ENCODE measurements around the gene GTSF1L.

Gene GTSF1L

DNA sequence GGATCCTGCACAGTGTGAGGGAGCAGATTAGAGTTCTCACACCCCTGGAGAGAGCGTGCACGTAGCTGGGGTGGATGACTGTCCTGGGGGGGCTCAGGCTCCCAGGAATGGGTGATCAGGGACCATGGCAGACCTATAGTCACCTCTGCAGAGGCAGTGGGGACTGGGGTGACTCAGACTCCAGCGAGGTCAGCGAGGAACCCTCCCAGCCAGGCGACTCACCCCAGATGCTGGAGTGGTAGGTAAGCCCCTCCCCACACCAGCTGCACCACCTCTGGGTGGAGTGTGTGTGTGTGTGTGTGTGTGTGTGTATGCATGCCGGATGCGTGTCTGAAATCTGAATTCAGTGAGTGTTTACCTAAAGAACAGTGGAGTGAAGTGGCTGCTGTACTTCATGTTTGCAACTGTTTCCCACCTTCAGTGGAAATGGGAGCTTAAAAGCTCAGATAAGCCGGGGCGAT lies 17.4 kb upstream of the GTSF1L start:
- H3K9me3 Mint-ChIP-seq = no peaks in the 10 kb centered on the region
- H3K27me3 Mint-ChIP-seq (ENCODE audit: low read depth) = peaks cover 14% of the 10 kb centered on the region
- H3K4me1 Mint-ChIP-seq = peaks cover 9% of the 10 kb centered on the region
- no peak overlapping the region for H3K4me3 Mint-ChIP-seq
- no peaks in the 10 kb centered on the region for H3K36me3 Mint-ChIP-seq (ENCODE audit: low read depth)
- no peak overlapping the region for H3K27ac Mint-ChIP-seq
- TF ChIP-seq CTCF (IDR thresholded peaks at IDR 0.05; ENCODE audit: unreplicated experiment in 3 of 3) = no peak

GRCh38 chr20:43740642-43741041 lies 13.8 kb upstream of the GTSF1L start:
- Mint-ChIP-seq H3K36me3 (ENCODE audit: low read depth) (no peaks in the 10 kb centered on the region), H3K4me3 (no peak overlapping the region), H3K27ac (no peak overlapping the region), H3K9me3 (no peaks in the 10 kb centered on the region), H3K27me3 (ENCODE audit: low read depth) (peaks cover 11% of the 10 kb centered on the region), H3K4me1 (peaks cover 11% of the 10 kb centered on the region)
- no peak for TF ChIP-seq CTCF (IDR thresholded peaks at IDR 0.05; ENCODE audit: unreplicated experiment in 3 of 3)

DNA sequence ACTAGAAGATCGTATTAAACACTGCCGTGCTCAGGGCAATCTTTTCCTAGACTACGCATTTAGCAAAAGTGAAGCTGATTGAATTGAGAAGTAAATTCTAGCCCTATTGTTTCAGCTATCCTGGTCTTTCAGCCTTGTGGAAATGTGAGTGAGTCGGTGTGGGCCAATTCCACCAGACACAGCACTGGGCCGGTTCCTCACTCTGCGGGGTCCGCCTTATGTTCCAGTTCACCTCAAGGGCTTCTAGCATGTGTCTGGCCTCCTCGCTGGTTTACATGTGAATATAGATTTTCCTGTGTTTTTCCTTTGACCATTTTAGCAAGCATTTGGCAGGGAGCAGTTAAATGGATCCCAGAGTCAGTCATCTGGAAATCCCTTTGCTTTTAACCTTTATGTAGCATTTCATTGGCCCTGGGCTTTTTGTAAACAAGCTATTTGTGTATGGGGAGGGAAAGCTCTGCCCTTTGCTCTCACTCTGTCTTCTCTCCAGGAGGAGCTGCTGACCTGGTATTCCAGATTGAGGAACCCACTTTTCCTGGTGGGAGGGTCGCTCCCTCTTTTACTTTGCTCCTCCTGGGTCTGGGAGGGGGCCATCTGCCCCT lies 12.4 kb upstream of the GTSF1L start:
- H3K4me3 Mint-ChIP-seq = no peak overlapping the region
- H3K27ac Mint-ChIP-seq = peak overlapping the region in 2 of 3 experiments; percentile 35 to 58
- no peaks in the 10 kb centered on the region for H3K36me3 Mint-ChIP-seq (ENCODE audit: low read depth)
- H3K27me3 Mint-ChIP-seq (ENCODE audit: low read depth) = peaks cover 7% of the 10 kb centered on the region
- no peak for TF ChIP-seq CTCF (IDR thresholded peaks at IDR 0.05; ENCODE audit: unreplicated experiment in 3 of 3)
- peaks cover 4% of the 10 kb centered on the region for H3K4me1 Mint-ChIP-seq
- H3K9me3 Mint-ChIP-seq = no peaks in the 10 kb centered on the region

- Mint-ChIP-seq H3K27ac (no peak overlapping the region), H3K4me3 (no peak overlapping the region), H3K27me3 (ENCODE audit: low read depth) (peaks cover 8% of the 10 kb centered on the region), H3K9me3 (no peaks in the 10 kb centered on the region), H3K4me1 (peaks cover 4% of the 10 kb centered on the region), H3K36me3 (ENCODE audit: low read depth) (no peaks in the 10 kb centered on the region)
- no peak for TF ChIP-seq CTCF (IDR thresholded peaks at IDR 0.05; ENCODE audit: unreplicated experiment in 3 of 3)
Measured at GRCh38 chr20:43737925-43738324, 11.1 kb upstream of the GTSF1L start.

GRCh38 chr20:43736588-43737158 lies 9.9 kb upstream of the GTSF1L start:
- Mint-ChIP-seq H3K4me1 (peaks cover 4% of the 10 kb centered on the region), H3K4me3 (no peak overlapping the region), H3K36me3 (ENCODE audit: low read depth) (no peaks in the 10 kb centered on the region), H3K27me3 (ENCODE audit: low read depth) (peaks cover 8% of the 10 kb centered on the region), H3K9me3 (no peaks in the 10 kb centered on the region), H3K27ac (no peak overlapping the region)
- TF ChIP-seq CTCF (IDR thresholded peaks at IDR 0.05; ENCODE audit: unreplicated experiment in 3 of 3) = no peak

- Mint-ChIP-seq H3K9me3 (no peaks in the 10 kb centered on the region), H3K36me3 (ENCODE audit: low read depth) (no peaks in the 10 kb centered on the region), H3K4me3 (no peak overlapping the region), H3K27ac (no peak overlapping the region), H3K4me1 (no peaks in the 10 kb centered on the region), H3K27me3 (ENCODE audit: low read depth) (peaks cover 10% of the 10 kb centered on the region)
- TF ChIP-seq CTCF (IDR thresholded peaks at IDR 0.05; ENCODE audit: unreplicated experiment in 3 of 3) = no peak
Measured at GRCh38 chr20:43731927-43732326, 5.1 kb upstream of the GTSF1L start.

Data from nephron (organoid).